Calu3 (cell line): Measurements from ENCODE around the gene SLC38A11. TPM values are rescaled to one million over a fixed set of nuclear protein-coding genes. Genes with fewer than 3 reads are reported as not detected.
"Not testable (repeated sequence)": the region's sequence is repeated elsewhere in the genome, so short reads cannot be mapped to it uniquely, and the experiment has no call there.

Experiments used
- BruUV-seq: library from RNA; stranded (reverse); fragments of 400-500 nt; replicated peaks from 2 replicates; lab custom pipeline; 2021; lab: Mats Ljungman, UMichigan
- CTCF ChIA-PET: fragments of 300-600 bp; sonication (Branson Sonifier 250); formaldehyde crosslinking; loops from one replicate; lab custom pipeline; 2022; ENCODE audit warnings: antibody characterized with exemption; lab: Charles Lee
- DNase-seq: peaks from one replicate; pipeline ENCODE4 v3.0.0; 2022
- H3K27ac Mint-ChIP-seq: one replicate; pipeline ENCODE4 v1.8.0; 2022; ENCODE audit warnings: mixed read lengths; ENCODE audit not compliant: unreplicated experiment
- H3K27me3 Mint-ChIP-seq: one replicate; pipeline ENCODE4 v1.8.0; 2022; ENCODE audit warnings: mixed read lengths; ENCODE audit not compliant: unreplicated experiment
- H3K36me3 Mint-ChIP-seq: one replicate; pipeline ENCODE4 v1.8.0; 2022; ENCODE audit warnings: mild to moderate bottlenecking, moderate library complexity, mixed read lengths; ENCODE audit not compliant: insufficient read depth, unreplicated experiment
- H3K4me1 Mint-ChIP-seq: one replicate; pipeline ENCODE4 v1.8.0; 2022; ENCODE audit warnings: mild to moderate bottlenecking, low read depth, mixed read lengths; ENCODE audit not compliant: unreplicated experiment
- H3K4me3 Mint-ChIP-seq: one replicate; pipeline ENCODE4 v1.8.0; 2022; ENCODE audit warnings: mild to moderate bottlenecking, low read depth, moderate library complexity, mixed read lengths; ENCODE audit not compliant: unreplicated experiment
- H3K9me3 Mint-ChIP-seq: one replicate; pipeline ENCODE4 v1.8.0; 2022; ENCODE audit warnings: low read depth, mixed read lengths; ENCODE audit not compliant: unreplicated experiment
- CTCF ChIP-seq: fragments of 200-600 bp; IDR thresholded peaks from one replicate; pipeline ENCODE4 v1.8.0; 2022; ENCODE audit warnings: antibody characterized with exemption; ENCODE audit not compliant: unreplicated experiment
- intact Hi-C: fragments of 100-400 bp; cut with micrococcal nuclease; formaldehyde crosslinking; loops from one replicate; pipeline ENCODE4 v1.10.0; 2022; ENCODE audit not compliant: unreplicated experiment
- total RNA-seq: library from RNA; stranded (reverse); gene quantifications from 2 replicates; pipeline ENCODE4 v1.2.3, GENCODE V29; 2022

SLC38A11 gene
- total RNA-seq, 1 experiment from 2014 or later, result 0.57 TPM

- no peaks in the 10 kb centered on the region for H3K27me3 Mint-ChIP-seq
- no peaks in the 10 kb centered on the region for H3K9me3 Mint-ChIP-seq
- DNase-seq, result no peak
- H3K4me1 Mint-ChIP-seq, result peaks cover 30% of the 10 kb centered on the region
- CTCF ChIA-PET, result no interaction called here
- no peak overlapping the region for H3K27ac Mint-ChIP-seq
- TF ChIP-seq CTCF, result no peak
- H3K4me3 Mint-ChIP-seq, result no peak overlapping the region
- BruUV-seq, result no TSS peak
- intact Hi-C loops, result no loop called here
- H3K36me3 Mint-ChIP-seq, result no peaks in the 10 kb centered on the region
These were observed 29.1 kb upstream of the SLC38A11 start for GRCh38 chr2:164984428-164984827.

- H3K4me1 Mint-ChIP-seq, result peaks cover 19% of the 10 kb centered on the region
- H3K27ac Mint-ChIP-seq, result no peak overlapping the region
- TF ChIP-seq CTCF, result no peak
- intact Hi-C loops, result no loop called here
- H3K4me3 Mint-ChIP-seq, result no peak overlapping the region
- CTCF ChIA-PET, result interaction anchor here (2.2 kb wide), 1 partner anchor 13 kb away, joined by 6 read pairs; no protein-coding TSS in a partner anchor
- no peaks in the 10 kb centered on the region for H3K27me3 Mint-ChIP-seq
- no peak for DNase-seq
- H3K9me3 Mint-ChIP-seq, result no peaks in the 10 kb centered on the region
- no TSS peak for BruUV-seq
- H3K36me3 Mint-ChIP-seq, result no peaks in the 10 kb centered on the region
These were observed 26.1 kb upstream of the SLC38A11 start for GRCh38 chr2:164981217-164981990.

- H3K4me3 Mint-ChIP-seq, H3K36me3 Mint-ChIP-seq, H3K27ac Mint-ChIP-seq, H3K9me3 Mint-ChIP-seq, DNase-seq, intact Hi-C loops, BruUV-seq, H3K27me3 Mint-ChIP-seq: not testable (repeated sequence)
- CTCF ChIA-PET, result interaction anchor here (2.2 kb wide), 1 partner anchor 12 kb away, joined by 6 read pairs; no protein-coding TSS in a partner anchor
- H3K4me1 Mint-ChIP-seq, result peaks cover 19% of the 10 kb centered on the region
These were observed 25.4 kb upstream of the SLC38A11 start for GRCh38 chr2:164980688-164981087.

GRCh38 chr2:164979113-164979512 is 23.8 kb upstream of the SLC38A11 start:
- no peak overlapping the region for H3K27ac Mint-ChIP-seq
- H3K4me1 Mint-ChIP-seq, result peaks cover 19% of the 10 kb centered on the region
- CTCF ChIA-PET, result no interaction called here
- H3K9me3 Mint-ChIP-seq, result no peaks in the 10 kb centered on the region
- no peak for DNase-seq
- intact Hi-C loops, result no loop called here
- no TSS peak for BruUV-seq
- no peak overlapping the region for H3K4me3 Mint-ChIP-seq
- H3K36me3 Mint-ChIP-seq, result no peaks in the 10 kb centered on the region
- no peaks in the 10 kb centered on the region for H3K27me3 Mint-ChIP-seq
- no peak for TF ChIP-seq CTCF

- H3K27me3 Mint-ChIP-seq, H3K9me3 Mint-ChIP-seq, H3K4me3 Mint-ChIP-seq, CTCF ChIA-PET, H3K27ac Mint-ChIP-seq, DNase-seq, intact Hi-C loops, BruUV-seq, H3K36me3 Mint-ChIP-seq: not testable (repeated sequence)
- H3K4me1 Mint-ChIP-seq, result peaks cover 17% of the 10 kb centered on the region
These were observed 21.6 kb upstream of the SLC38A11 start for GRCh38 chr2:164976875-164977470.
